GM19351 (cell line): ENCODE measurements around the gene HMCN1.

Source experiments
- ATAC-seq: cut with Tn5 transposase; IDR thresholded peaks from one replicate; pipeline ENCODE4 v1.9.1; 2021; ENCODE audit warnings: mild to moderate bottlenecking, moderate library complexity; ENCODE audit not compliant: unreplicated experiment

The HMCN1 gene

GRCh38 chr1:185798505-185798904, 64.3 kb downstream of the HMCN1 start:
- ATAC-seq: no peak

DNA sequence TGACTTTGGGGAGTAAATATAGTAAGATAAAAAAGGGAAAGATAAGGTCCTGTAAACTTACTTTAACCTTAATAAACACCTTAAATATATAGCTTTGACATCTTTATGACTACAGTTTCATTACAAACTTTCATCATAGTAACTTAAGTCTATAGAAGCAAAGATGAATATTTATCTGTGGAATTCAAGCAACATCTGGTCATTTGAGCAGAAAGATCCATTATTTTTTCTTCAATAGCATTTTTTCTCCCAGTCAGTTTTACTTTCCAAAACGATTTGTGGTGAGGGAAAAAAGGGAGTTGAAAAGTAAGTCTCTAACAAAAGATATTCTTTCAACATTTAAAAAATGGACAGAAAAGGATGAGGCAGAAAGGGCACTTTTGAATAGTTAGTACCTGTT, 69.0 kb downstream of the HMCN1 start:
- ATAC-seq: no peak

DNA sequence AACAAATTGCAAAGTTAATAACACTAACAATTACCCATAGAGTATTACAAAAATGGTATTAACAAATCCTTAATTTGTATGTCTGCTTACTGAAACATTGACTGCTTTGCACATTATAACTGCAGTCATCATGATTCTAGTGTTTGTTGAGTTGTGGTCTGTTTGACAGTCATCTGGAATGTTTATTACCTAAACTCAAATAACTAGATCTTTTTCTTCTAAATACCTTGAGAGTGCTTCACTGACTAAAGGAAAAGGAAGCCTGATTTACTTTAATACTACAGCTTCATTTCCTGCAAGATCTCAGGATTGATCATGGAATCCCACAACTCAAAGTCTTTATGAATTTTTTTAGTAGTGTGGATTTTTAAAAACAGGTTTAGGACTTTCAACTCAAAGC, 70.0 kb downstream of the HMCN1 start:
- no peak for ATAC-seq

DNA sequence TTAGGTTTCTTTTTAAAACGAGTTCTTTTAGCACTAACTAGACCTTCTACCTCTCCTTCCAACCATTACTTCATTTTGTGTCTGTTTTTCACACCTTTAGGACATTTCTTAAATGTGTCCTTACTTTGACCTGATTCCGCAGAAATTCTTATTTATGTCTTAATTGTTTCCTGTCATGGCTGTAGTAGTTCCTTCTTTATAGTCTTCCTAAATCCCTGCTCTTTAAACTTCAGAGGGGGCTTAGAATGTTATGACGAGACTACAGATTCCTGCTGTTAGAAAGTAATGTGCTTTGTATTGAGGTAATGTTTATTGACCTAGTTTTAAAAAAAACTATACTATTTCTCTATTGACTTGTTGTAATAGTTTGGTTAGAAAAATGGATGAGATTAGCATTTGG, 70.4 kb downstream of the HMCN1 start:
- ATAC-seq: no peak

GRCh38 chr1:185807275-185807674, 73.1 kb downstream of the HMCN1 start:
- ATAC-seq: no peak

DNA sequence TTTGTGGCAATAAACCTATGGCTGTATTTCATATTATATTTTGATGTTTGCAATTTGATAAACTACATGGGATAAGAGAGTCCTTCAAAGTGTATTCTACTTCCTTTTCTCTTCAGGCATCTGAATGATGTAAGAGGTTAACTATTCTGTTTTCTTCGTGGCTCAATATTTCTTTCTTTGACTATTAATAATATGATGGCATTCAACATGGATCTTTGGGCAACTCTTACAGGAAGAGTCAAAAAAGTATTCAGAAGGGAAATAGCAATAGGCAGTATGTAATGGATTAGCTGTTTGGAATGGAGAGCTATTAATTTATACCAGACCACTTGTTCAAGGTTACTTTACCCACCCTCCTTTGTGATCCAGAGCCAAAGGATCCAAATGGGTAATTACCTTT, 74.4 kb downstream of the HMCN1 start:
- ATAC-seq: no peak

DNA sequence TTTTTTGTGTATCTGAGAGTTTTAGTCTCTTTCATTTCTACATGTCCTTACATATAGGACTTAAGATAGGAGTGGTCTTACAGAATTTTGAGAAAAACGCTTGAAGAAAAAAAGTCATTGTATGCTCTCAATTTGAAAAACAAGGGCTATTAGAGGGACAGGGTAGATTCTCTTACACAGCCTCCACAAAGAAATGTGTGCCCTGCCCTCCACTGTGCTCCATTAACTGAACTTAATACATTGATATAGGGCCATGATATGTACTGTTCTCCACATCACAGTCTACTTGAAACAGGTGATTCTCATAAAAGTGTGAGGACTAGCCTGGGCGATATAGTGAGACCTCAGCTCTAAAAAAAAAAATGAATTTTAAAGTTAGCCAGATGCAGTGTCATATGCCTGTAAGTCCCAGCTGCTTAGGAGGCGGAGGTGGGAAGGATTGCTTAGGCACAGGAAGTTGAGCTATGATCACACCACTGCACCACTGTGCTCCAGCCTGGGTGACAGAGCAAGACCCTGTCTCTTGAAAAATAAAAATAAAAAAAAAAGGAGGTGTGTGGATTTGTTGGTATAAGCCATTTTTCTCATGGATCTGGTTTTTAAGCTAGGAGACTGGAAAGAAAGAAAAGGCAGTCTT, 77.0 kb downstream of the HMCN1 start:
- no peak for ATAC-seq

DNA sequence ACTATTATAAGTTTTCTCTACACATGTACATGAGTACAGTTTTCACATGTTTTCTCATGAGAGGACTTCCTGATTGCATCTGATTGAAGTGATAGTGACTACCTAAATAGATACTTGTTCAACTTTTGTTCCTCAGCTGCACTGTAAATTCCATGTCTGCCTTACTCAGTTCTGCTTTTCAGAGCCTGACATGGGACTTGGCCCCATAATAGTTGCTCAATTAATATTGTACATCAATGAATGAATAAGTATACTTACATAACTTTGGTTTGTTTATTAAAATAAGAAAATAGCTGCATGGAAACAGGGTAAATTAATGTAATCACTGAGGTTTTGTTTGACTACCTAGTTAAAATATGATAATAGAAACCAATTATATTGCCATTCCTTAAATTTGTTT, 78.7 kb downstream of the HMCN1 start:
- ATAC-seq: no peak

DNA sequence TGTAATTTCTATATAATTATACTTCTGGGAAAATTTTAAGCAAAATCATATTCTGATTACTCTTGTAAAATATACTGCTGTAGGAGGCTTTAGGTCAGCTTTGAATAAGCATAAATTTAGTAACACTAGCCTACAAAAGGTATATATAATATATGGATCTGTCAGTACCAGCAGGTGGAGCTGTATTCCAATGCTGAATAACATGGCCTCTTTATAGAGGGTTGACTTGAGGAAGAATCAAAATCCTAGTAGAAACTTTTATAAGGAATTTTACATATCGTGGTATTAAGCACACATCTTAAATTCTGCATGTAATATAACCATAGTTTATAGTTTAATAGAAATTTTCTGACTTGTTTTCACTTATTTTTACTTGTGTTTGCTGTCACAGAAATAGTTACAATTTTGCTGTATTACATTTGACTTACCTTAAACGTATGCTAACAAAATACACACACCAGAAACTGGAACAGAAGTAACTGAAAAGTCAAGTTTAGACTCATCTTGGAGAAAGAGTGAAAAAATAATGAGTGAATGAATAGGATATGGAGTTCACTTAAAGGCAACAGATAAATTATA, 79.3 kb downstream of the HMCN1 start:
- ATAC-seq: peak; percentile 75

DNA sequence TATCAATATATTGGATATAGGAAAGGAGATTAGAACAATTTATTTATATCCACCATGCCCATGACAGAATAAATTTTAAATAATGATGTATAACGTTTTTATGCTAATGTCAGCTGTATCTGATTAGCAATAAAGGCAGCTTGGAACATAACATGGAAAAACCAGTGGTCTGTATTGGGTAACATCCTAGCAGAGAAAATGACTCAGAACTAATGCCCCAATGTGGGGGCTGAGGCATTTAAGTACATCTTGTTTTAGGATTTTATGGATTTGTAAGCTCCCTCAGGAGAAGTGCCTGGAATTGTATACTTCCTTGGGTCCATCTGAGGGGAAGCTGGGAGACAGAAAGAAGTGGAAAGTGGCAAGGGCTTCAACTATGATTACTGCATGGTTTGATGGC, 82.3 kb downstream of the HMCN1 start:
- no peak for ATAC-seq

DNA sequence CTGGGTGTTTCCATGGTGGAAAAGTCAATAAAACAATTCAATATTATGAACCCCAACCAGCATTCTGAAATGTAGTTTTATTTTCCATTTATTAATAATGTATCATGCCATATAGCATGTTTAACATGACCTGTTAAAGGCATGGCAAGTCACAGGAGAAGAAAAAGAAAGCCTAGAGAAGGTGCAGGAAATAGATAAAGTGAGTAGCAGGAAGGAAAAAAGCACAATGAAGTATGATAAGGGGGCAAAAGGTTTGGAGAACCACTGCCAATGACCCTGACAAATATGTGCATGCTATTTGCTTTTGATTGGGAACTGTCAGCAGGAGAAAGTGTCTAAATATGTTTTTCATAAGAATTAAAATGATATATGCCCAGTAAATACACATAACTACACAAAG, 85.6 kb downstream of the HMCN1 start:
- no peak for ATAC-seq

GRCh38 chr1:185821612-185822385, 87.6 kb downstream of the HMCN1 start:
- no peak for ATAC-seq

DNA sequence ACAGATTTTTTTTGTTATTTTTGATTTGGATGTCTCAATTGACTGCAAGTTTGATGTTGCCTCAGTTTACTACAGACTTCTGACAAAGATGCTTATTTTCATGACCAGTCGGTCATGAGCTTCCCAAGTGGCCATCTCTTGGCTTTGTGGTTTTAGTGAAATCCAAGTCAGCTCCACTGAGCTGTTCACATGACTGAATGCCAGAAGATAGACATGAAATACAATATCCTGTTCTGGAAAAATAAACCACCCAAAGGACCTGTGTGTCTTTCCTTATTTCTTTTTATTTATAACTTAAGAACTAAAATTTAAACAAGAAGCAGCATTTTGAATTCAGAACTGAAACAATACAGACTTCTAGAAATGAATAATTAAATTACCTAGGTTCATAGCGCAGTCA, 89.3 kb downstream of the HMCN1 start:
- ATAC-seq: no peak

DNA sequence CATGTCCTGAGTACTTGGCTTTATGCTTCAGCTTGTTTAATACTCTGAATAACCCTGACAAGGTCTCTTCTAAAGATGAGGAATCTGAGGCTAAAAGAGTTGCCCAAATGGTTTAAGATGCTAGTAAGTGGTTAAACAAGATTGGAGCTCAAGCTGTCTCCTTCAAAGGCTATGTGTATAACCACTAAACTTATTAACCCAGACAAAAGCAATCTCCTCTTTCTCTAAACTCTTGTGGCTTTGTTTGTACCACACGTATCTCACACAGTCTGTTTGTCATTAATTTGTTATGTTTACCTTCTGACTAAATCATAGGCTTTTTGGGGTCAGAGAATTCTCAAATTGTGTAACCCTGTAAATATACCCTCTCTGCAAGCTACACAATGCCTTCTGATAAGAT, 89.9 kb downstream of the HMCN1 start:
- no peak for ATAC-seq

DNA sequence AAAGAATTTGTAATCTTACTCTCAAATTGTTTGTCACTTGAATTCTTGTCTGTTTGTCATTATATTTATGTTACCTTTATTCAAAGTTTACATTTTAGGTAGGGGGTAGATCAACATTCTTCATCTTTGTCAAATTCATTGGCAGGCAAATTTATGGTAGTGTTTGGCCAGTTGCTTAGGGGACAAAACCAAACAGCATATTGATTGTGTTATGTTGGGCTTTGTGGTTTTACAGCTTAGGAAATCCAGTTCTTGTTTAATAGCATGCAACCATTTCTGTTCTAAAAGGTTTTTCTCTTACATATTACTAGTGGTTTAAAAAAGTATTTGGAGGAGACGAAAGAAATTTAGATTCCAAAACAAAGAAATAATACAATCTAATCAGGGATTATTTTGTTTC, 91.4 kb downstream of the HMCN1 start:
- ATAC-seq: no peak

GRCh38 chr1:185834371-185834905, 100.2 kb downstream of the HMCN1 start:
- ATAC-seq: no peak

- ATAC-seq: no peak
Measured at GRCh38 chr1:185835191-185835590, 101.0 kb downstream of the HMCN1 start.

DNA sequence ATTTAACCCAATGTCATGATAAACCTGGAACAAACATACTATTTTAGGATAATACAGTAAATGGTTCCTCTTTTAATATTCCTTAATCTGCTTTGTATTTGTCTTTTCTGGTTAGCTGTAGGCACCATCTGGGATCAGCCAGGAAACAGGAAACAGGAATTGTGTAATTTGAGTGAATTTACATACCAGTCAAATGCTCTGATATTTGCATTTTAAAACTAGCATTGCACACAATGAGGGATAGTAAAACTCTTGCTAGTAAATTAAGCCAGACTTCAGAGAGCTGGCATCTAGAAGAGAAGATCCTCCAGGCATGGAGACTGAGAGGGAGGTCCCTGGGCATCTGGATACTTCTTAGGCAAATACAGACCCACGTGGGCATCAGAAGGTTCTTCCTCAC, 103.5 kb downstream of the HMCN1 start:
- no peak for ATAC-seq

GRCh38 chr1:185838111-185838510, 103.9 kb downstream of the HMCN1 start:
- ATAC-seq: no peak

- no peak for ATAC-seq
Measured at GRCh38 chr1:185840880-185841279, 106.7 kb downstream of the HMCN1 start.

DNA sequence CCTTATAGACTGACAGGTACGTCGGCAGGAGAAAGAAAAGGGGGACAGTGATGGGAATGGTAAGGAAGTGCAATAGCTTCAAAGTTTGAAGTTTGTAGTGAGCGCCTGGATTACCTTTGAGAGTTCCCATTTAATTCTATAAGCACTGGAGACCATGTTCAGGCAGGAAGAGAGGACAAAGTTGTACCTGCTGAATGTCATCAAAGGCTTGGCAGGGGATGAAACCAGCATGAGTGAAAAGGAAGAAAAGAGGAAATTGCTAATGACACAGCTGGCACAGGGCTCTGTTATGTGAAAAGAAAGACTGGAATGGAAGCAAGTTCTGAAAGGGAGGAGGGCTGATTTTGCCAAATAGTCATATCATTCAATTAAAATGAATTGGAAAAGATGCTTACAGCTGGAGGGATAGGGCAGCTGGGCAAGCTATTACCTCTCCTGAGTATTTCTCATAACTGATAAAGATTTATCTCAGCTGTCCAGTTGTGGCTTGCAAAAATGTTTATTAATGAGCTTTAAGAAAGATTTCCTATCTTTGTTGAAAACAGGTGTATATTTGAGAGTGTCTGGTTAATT, 109.2 kb downstream of the HMCN1 start:
- no peak for ATAC-seq

GRCh38 chr1:185843986-185844385, 109.8 kb downstream of the HMCN1 start:
- no peak for ATAC-seq
